Caco-2 (cell line): ENCODE measurements around the gene C16orf74. TPM values are rescaled to one million over a fixed set of nuclear protein-coding genes. Genes with fewer than 3 reads are reported as not detected.

Experiments used
- BruUV-seq: library from RNA; stranded (reverse); fragments of 400-500 nt; replicated peaks from 2 replicates; lab custom pipeline; 2021; lab: Mats Ljungman, UMichigan
- CTCF ChIA-PET: fragments of 300-600 bp; sonication (Branson Sonifier 250); formaldehyde crosslinking; loops from one replicate; lab custom pipeline; 2022; ENCODE audit warnings: antibody characterized with exemption; lab: Charles Lee
- POLR2A ChIA-PET: fragments of 300-600 bp; sonication (Branson Sonifier 250); formaldehyde crosslinking; loops from one replicate; lab custom pipeline; 2022; ENCODE audit warnings: antibody characterized with exemption; lab: Charles Lee
- DNase-seq, 2 experiments: peaks; one replicate each; pipeline versions ENCODE4 v3.0.0 to v3.0.0-alpha.2; 2020 to 2022
- H3K27me3 ChIP-seq: replicated peaks from 2 replicates; pipeline ENCODE4 v1.6.0; 2011; ENCODE audit warnings: low read length; ENCODE audit not compliant: control insufficient read depth, insufficient read depth
- H3K36me3 ChIP-seq: 2 replicates; pipeline ENCODE4 v1.5.1; 2011; ENCODE audit warnings: low read length; ENCODE audit not compliant: control insufficient read depth, insufficient read depth
- H3K4me1 ChIP-seq: fragments of 250-450 bp; sonication (Bioruptor Pico); 2 replicates; pipeline ENCODE4 v1.5.1; 2020; ENCODE audit warnings: mild to moderate bottlenecking
- H3K4me3 ChIP-seq: 2 replicates; pipeline ENCODE4 v1.5.1; 2011; ENCODE audit warnings: low read depth, mild to moderate bottlenecking, control low read depth, low read length
- H3K9me3 ChIP-seq: fragments of 250-450 bp; sonication (Bioruptor Pico); 2 replicates; pipeline ENCODE4 v1.5.1; 2020; ENCODE audit warnings: mild to moderate bottlenecking, moderate library complexity
- H3K27ac Mint-ChIP-seq: one replicate; pipeline ENCODE4 v1.8.0; 2022; ENCODE audit warnings: mixed read lengths; ENCODE audit not compliant: unreplicated experiment
- H3K27me3 Mint-ChIP-seq: one replicate; pipeline ENCODE4 v1.8.0; 2022; ENCODE audit warnings: mixed read lengths; ENCODE audit not compliant: insufficient read depth, unreplicated experiment
- H3K36me3 Mint-ChIP-seq: one replicate; pipeline ENCODE4 v1.8.0; 2022; ENCODE audit warnings: mild to moderate bottlenecking, mixed read lengths; ENCODE audit not compliant: insufficient read depth, unreplicated experiment
- H3K4me1 Mint-ChIP-seq: one replicate; pipeline ENCODE4 v1.8.0; 2022; ENCODE audit warnings: low read depth, mixed read lengths; ENCODE audit not compliant: unreplicated experiment
- H3K4me3 Mint-ChIP-seq: one replicate; pipeline ENCODE4 v1.8.0; 2022; ENCODE audit warnings: mild to moderate bottlenecking, moderate library complexity, mixed read lengths; ENCODE audit not compliant: unreplicated experiment
- H3K9me3 Mint-ChIP-seq: one replicate; pipeline ENCODE4 v1.8.0; 2022; ENCODE audit warnings: mixed read lengths; ENCODE audit not compliant: unreplicated experiment
- intact Hi-C: fragments of 100-400 bp; cut with micrococcal nuclease; formaldehyde crosslinking; loops from one replicate; pipeline ENCODE4 v1.10.0; 2022; ENCODE audit not compliant: unreplicated experiment
- total RNA-seq: library from RNA; stranded (reverse); gene quantifications from 2 replicates; pipeline ENCODE4 v1.2.3, GENCODE V29; 2022
- TF ChIP-seq, protein P1 (sequence below), 2 experiments: fragments of 200-600 bp in 1 of 2; IDR thresholded peaks; 1 replicate in 1 of 2; 2 replicates in 1 of 2; pipeline versions ENCODE4 v1.5.1 to v1.8.0; 2011 to 2022; ENCODE audit warnings: antibody characterized with exemption in 1 of 2, control low read depth in 1 of 2, inconsistent platforms in 1 of 2, low read depth in 1 of 2, low read length in 1 of 2, mild to moderate bottlenecking in 1 of 2, moderate library complexity in 1 of 2; ENCODE audit not compliant: insufficient read depth in 1 of 2, severe bottlenecking in 1 of 2, unreplicated experiment in 1 of 2

The C16orf74 gene
- total RNA-seq, 1 experiment from 2014 or later: 4.0 TPM

DNA sequence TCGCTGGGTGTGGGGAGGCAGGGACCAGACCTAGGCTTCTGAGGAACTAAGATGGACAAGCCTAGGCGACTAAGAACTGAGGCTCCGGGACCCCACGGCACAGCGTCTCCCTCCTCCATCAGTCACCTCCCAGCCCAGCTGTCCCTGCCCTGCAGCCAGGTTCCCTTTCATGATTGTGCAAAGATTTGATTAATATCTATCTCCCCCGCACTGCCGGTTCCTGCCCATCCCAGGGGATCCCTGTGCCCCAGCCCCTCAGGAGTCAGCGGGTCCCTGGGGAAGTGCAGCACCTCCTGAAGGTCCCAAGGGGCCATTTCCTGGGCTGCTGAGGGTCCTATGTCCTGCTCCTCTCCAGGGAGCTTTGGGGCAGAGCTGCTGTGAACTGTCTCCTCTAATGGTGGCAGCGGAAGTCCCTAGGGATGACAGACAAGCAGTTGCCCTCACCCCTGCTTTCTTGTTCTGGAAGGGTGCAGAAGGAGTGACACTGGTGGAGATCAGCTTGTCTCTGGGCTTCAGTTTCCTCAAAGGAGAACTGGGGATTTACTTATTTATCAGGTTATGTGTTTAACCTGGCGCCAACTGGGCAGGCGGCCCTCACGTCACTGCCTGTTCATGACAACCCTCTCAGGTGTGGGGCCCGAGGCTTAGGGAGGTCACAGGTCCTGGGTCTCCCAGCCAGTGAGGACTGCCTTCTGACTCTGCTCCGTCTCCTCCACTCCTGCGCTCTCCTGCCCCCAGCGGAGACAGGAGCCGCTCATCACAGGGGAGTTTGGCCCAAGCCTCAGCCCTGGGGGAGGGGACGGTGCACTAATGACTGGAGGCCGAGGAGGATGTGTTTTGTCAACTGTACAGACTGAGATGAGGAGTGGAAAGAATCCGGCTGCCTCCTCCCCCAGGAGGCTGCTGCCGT, 1.9 kb upstream of the C16orf74 start:
- Mint-ChIP-seq H3K27ac (no peak overlapping the region), H3K36me3 (peaks cover 6% of the 10 kb centered on the region), H3K9me3 (no peaks in the 10 kb centered on the region), H3K4me1 (peaks cover 10% of the 10 kb centered on the region), H3K4me3 (no peak overlapping the region), H3K27me3 (no peaks in the 10 kb centered on the region)
- intact Hi-C loops: loop anchor here (5.0 kb wide), 1 partner anchor 305 kb away; no protein-coding TSS in a partner anchor
- no peaks in the 10 kb centered on the region for H3K9me3 ChIP-seq
- H3K27me3 ChIP-seq: no peaks in the 10 kb centered on the region; the same call in 1 of the 2 replicates
- no TSS peak for BruUV-seq
- peak; percentile 78 to 80 for DNase-seq
- H3K4me1 ChIP-seq: peaks cover 24% of the 10 kb centered on the region
- TF ChIP-seq, protein P1, sequence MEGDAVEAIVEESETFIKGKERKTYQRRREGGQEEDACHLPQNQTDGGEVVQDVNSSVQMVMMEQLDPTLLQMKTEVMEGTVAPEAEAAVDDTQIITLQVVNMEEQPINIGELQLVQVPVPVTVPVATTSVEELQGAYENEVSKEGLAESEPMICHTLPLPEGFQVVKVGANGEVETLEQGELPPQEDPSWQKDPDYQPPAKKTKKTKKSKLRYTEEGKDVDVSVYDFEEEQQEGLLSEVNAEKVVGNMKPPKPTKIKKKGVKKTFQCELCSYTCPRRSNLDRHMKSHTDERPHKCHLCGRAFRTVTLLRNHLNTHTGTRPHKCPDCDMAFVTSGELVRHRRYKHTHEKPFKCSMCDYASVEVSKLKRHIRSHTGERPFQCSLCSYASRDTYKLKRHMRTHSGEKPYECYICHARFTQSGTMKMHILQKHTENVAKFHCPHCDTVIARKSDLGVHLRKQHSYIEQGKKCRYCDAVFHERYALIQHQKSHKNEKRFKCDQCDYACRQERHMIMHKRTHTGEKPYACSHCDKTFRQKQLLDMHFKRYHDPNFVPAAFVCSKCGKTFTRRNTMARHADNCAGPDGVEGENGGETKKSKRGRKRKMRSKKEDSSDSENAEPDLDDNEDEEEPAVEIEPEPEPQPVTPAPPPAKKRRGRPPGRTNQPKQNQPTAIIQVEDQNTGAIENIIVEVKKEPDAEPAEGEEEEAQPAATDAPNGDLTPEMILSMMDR (IDR thresholded peaks at IDR 0.05; ENCODE audit: insufficient read depth in 1 of 2, low read depth in 1 of 2, low read length in 1 of 2, severe bottlenecking in 1 of 2, unreplicated experiment in 1 of 2): peak in 1 of 2 experiments; percentile 78
- ChIA-PET CTCF (interaction anchor here (0.7 kb wide), 1 partner anchor 21 kb away, joined by 3 read pairs; no protein-coding TSS in a partner anchor), POLR2A (interaction anchor here (0.5 kb wide), 1 partner anchor 15 kb away, joined by 8 read pairs; no protein-coding TSS in a partner anchor)
- H3K4me3 ChIP-seq: no peak overlapping the region
- H3K36me3 ChIP-seq: no peaks in the 10 kb centered on the region

DNA sequence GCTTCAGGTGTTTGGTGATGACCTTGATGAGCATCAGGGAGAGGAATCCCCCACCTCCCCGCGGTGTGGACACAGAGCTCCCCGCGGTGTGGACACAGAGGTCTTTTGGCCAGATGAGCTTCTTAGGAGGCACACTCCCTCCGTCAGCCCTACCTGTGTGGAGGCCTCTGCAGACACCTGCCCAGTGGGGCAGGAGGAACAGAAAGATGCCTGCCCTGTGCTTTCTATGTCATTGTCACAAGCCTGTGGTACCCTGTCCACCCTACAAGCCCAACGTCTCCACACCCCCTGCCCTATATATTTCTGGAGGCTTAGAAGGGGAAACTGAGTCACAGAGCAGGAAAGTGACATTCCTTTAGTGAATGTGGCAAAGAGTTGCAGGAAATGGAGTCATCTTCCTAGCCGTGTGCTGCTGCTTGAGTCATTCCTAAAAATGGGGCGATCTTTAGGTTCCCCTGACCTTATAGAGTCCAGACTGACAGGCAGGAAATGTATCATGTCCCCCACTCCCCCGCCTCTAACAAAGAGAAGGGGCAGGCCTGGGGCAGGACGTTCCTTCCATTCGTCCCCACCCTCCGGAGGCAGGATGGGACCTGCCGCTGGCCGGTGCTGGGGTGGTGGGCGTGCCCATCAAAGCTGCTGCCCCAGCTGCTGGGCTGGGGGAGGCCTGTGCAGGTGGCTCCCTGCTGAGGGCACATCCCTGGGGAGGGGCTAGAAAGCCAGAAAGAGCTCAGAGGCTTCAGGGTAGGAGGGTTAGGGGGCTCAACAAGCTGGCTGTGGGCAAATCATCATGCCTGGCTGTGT, 1.0 kb upstream of the C16orf74 start:
- Mint-ChIP-seq H3K9me3 (no peaks in the 10 kb centered on the region), H3K4me3 (peak overlapping the region; percentile 90), H3K27me3 (no peaks in the 10 kb centered on the region), H3K4me1 (peaks cover 10% of the 10 kb centered on the region), H3K27ac (no peak overlapping the region), H3K36me3 (peaks cover 6% of the 10 kb centered on the region)
- Histone ChIP-seq H3K4me3 (no peak overlapping the region), H3K9me3 (no peaks in the 10 kb centered on the region), H3K36me3 (no peaks in the 10 kb centered on the region), H3K4me1 (peaks cover 24% of the 10 kb centered on the region), H3K27me3 (no peaks in the 10 kb centered on the region; the same call in 1 of the 2 replicates)
- ChIA-PET POLR2A (no interaction called here), CTCF (no interaction called here)
- intact Hi-C loops: loop anchor here (5.0 kb wide), 1 partner anchor 305 kb away; no protein-coding TSS in a partner anchor
- TF ChIP-seq, protein P1 (IDR thresholded peaks at IDR 0.05; ENCODE audit: insufficient read depth in 1 of 2, low read depth in 1 of 2, low read length in 1 of 2, severe bottlenecking in 1 of 2, unreplicated experiment in 1 of 2): no peak
- no TSS peak for BruUV-seq
- no peak for DNase-seq
